GM18498 (cell line): ENCODE measurements around the gene CBFA2T3.
"Not testable (repeated sequence)": the region's sequence is repeated elsewhere in the genome, so short reads cannot be mapped to it uniquely, and the experiment has no call there.

Experiments used
- ATAC-seq: cut with Tn5 transposase; IDR thresholded peaks from one replicate; pipeline ENCODE4 v1.9.1; 2021; ENCODE audit warnings: mild to moderate bottlenecking, moderate library complexity; ENCODE audit not compliant: unreplicated experiment

CBFA2T3 gene

GRCh38 chr16:88894681-88895300 is 82.2 kb downstream of the CBFA2T3 start:
- ATAC-seq, result no peak

- not testable (repeated sequence) for ATAC-seq
These were observed 82.7 kb downstream of the CBFA2T3 start for GRCh38 chr16:88894266-88894665.

- no peak for ATAC-seq
These were observed 83.7 kb downstream of the CBFA2T3 start for GRCh38 chr16:88893127-88893968.

- no peak for ATAC-seq
These were observed 84.9 kb downstream of the CBFA2T3 start for GRCh38 chr16:88892065-88892464.

GRCh38 chr16:88891083-88891482 is 85.9 kb downstream of the CBFA2T3 start:
- ATAC-seq, result no peak

- not testable (repeated sequence) for ATAC-seq
These were observed 87.2 kb downstream of the CBFA2T3 start for GRCh38 chr16:88889702-88890352.

- no peak for ATAC-seq
These were observed 88.3 kb downstream of the CBFA2T3 start for GRCh38 chr16:88888461-88889387.

- no peak for ATAC-seq
These were observed 89.0 kb downstream of the CBFA2T3 start for GRCh38 chr16:88888057-88888456.

- no peak for ATAC-seq
These were observed 90.0 kb downstream of the CBFA2T3 start for GRCh38 chr16:88886845-88887521.

GRCh38 chr16:88886420-88886844 is 90.6 kb downstream of the CBFA2T3 start:
- no peak for ATAC-seq

- ATAC-seq, result no peak
These were observed 91.2 kb downstream of the CBFA2T3 start for GRCh38 chr16:88885693-88886280.

GRCh38 chr16:88884569-88885271 is 92.3 kb downstream of the CBFA2T3 start:
- no peak for ATAC-seq

GRCh38 chr16:88883946-88884345 is 93.1 kb downstream of the CBFA2T3 start:
- no peak for ATAC-seq

- ATAC-seq, result no peak
These were observed 93.7 kb downstream of the CBFA2T3 start for GRCh38 chr16:88883117-88883895.

GRCh38 chr16:88882358-88883030 is 94.5 kb downstream of the CBFA2T3 start:
- ATAC-seq, result no peak

- no peak for ATAC-seq
These were observed 95.2 kb downstream of the CBFA2T3 start for GRCh38 chr16:88881675-88882357.

- no peak for ATAC-seq
These were observed 95.9 kb downstream of the CBFA2T3 start for GRCh38 chr16:88881007-88881615.
